ENCODE measurements around the gene ACSBG1. TPM values are rescaled to one million over a fixed set of nuclear protein-coding genes. Genes with fewer than 3 reads are reported as not detected.

Gene ACSBG1
- total and polyA plus RNA-seq, 10 of the 15 experiments (the other 5 are each of a cell fraction or from before 2014, with no cell fraction given) = 0.11 to 0.75 (median 0.42) TPM

DNA sequence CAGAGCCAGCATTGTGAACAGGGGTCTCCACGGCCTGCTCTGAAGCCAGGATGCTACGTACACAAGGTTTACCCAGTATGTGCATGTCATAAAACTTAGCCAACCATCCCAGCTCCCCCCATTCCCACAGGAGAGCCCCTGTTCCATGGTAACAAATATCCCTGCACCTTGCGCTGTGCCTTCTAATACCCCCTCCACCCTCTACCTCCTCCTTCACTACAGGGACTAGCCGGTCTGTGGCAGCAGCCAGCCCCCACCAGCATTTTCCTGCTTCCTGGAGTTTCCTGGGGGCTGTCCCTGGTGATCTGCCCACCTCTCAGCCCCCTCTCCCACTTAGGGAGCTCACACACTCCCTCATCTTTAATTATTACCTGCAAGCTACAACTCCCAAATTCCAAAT lies 20.4 kb downstream of the ACSBG1 start (continued):
- no peak for TF ChIP-seq ZNF592 (IDR thresholded peaks at IDR 0.05)
- no peak for TF ChIP-seq PAX5 (IDR thresholded peaks at IDR 0.05; ENCODE audit: borderline replicate concordance, low read depth, low read length)
- TF ChIP-seq CUX1 (IDR thresholded peaks at IDR 0.05; ENCODE audit: insufficient replicate concordance, low read depth, low read length) = no peak
- TF ChIP-seq, protein P1, sequence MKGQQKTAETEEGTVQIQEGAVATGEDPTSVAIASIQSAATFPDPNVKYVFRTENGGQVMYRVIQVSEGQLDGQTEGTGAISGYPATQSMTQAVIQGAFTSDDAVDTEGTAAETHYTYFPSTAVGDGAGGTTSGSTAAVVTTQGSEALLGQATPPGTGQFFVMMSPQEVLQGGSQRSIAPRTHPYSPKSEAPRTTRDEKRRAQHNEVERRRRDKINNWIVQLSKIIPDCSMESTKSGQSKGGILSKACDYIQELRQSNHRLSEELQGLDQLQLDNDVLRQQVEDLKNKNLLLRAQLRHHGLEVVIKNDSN (IDR thresholded peaks at IDR 0.05; ENCODE audit: borderline replicate concordance, extremely low read length, insufficient read depth, low read depth, low read length) = no peak
- no peak for TF ChIP-seq RB1 (IDR thresholded peaks at IDR 0.05; ENCODE audit: borderline replicate concordance)
- TF ChIP-seq ASH2L (IDR thresholded peaks at IDR 0.05; ENCODE audit: borderline replicate concordance, low read depth) = no peak
- TF ChIP-seq POLR2AphosphoS5 (IDR thresholded peaks at IDR 0.05; ENCODE audit: low read length) = no peak
- no peak for TF ChIP-seq KDM1A (IDR thresholded peaks at IDR 0.05; ENCODE audit: borderline replicate concordance)
- no peak for TF ChIP-seq SUPT20H (IDR thresholded peaks at IDR 0.05; ENCODE audit: borderline replicate concordance, control insufficient read depth, low read depth, low read length)
- TF ChIP-seq RAD21 (IDR thresholded peaks at IDR 0.05; ENCODE audit: insufficient read depth, low read depth, low read length) = no peak
- TF ChIP-seq, protein P2, sequence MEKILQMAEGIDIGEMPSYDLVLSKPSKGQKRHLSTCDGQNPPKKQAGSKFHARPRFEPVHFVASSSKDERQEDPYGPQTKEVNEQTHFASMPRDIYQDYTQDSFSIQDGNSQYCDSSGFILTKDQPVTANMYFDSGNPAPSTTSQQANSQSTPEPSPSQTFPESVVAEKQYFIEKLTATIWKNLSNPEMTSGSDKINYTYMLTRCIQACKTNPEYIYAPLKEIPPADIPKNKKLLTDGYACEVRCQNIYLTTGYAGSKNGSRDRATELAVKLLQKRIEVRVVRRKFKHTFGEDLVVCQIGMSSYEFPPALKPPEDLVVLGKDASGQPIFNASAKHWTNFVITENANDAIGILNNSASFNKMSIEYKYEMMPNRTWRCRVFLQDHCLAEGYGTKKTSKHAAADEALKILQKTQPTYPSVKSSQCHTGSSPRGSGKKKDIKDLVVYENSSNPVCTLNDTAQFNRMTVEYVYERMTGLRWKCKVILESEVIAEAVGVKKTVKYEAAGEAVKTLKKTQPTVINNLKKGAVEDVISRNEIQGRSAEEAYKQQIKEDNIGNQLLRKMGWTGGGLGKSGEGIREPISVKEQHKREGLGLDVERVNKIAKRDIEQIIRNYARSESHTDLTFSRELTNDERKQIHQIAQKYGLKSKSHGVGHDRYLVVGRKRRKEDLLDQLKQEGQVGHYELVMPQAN (conservative IDR thresholded peaks at IDR 0.05) = no peak
- no peak for TF ChIP-seq RCOR1 (conservative IDR thresholded peaks at IDR 0.05; ENCODE audit: low read depth, low read length)
- TF ChIP-seq ZNF24 (IDR thresholded peaks at IDR 0.05) = no peak

Data from GM12878 (cell line).